Vagina (tissue), 2 donors: ENCODE data around the gene RPL37.

ENCODE experiments used
- CTCF ChIP-seq, 3 experiments: fragments of 450-650 bp in 2 of 3; fragments of 200-600 bp in 1 of 3; sonication (generic) in 1 of 3; IDR thresholded peaks; one replicate each; pipeline ENCODE4 v1.5.1; 2017 to 2019; ENCODE audit warnings: antibody characterized with exemption in 3 of 3, mild to moderate bottlenecking in 2 of 3, moderate library complexity in 2 of 3
- POLR2A ChIP-seq, 2 donors: fragments of 450-650 bp; IDR thresholded peaks; one replicate each; pipeline ENCODE4 v1.6.1; 2017; ENCODE audit warnings: antibody characterized with exemption in 2 of 2, mild to moderate bottlenecking in 2 of 2, moderate library complexity in 2 of 2
- POLR2AphosphoS5 ChIP-seq, 2 donors: sonication (generic); formaldehyde crosslinking; IDR thresholded peaks; one replicate each; pipeline ENCODE4 v1.9.0; 2017; ENCODE audit warnings: antibody characterized with exemption in 2 of 2, mild to moderate bottlenecking in 2 of 2, low read depth in 1 of 2; ENCODE audit not compliant: insufficient read depth in 1 of 2

- TF ChIP-seq CTCF (IDR thresholded peaks at IDR 0.05) (no peak), POLR2AphosphoS5 (IDR thresholded peaks at IDR 0.05; ENCODE audit: insufficient read depth in 1 of 2, low read depth in 1 of 2) (no peak), POLR2A (IDR thresholded peaks at IDR 0.05) (no peak)
Measured at GRCh38 chr5:40871177-40871576, 36.2 kb upstream of the RPL37 start.
